ENCODE results near the gene LPP. TPM values are rescaled to one million over a fixed set of nuclear protein-coding genes. Genes with fewer than 3 reads are reported as not detected.

Gene LPP
- polyA plus RNA-seq, 3 donors: 14.1 to 23.2 (median 15.3) TPM

GRCh38 chr3:188473591-188474288 lies 319.8 kb downstream of the LPP start:
- no CpG with 5 or more reads among the region's 2 CpGs for WGBS (ENCODE audit: insufficient coverage)
- no peak overlapping the region for H3K4me3 ChIP-seq (replicated peaks in 1 of 3; ENCODE audit: low read depth in 2 of 3, low read length in 3 of 3)
- H3K27me3 ChIP-seq (ENCODE audit: control insufficient read depth in 2 of 2, insufficient read depth in 2 of 2, low read length in 2 of 2): no peaks in the 10 kb centered on the region
- H3K9ac ChIP-seq (ENCODE audit: insufficient read depth, low read length, poor library complexity, severe bottlenecking): no peak overlapping the region
- DNase-seq: no peak
- no peaks in the 10 kb centered on the region for H3K27me3 Mint-ChIP-seq (ENCODE audit: low read depth in 3 of 3)
- intact Hi-C loops (cut with micrococcal nuclease): no loop called here
- no peak overlapping the region for H3K27ac Mint-ChIP-seq
- H3K36me3 ChIP-seq (replicated peaks in 1 of 2; ENCODE audit: control insufficient read depth in 1 of 2, insufficient read depth in 2 of 2, low read length in 2 of 2): no peaks in the 10 kb centered on the region
- H3K9me3 Mint-ChIP-seq: peaks cover 0 to 5% (median 0%) of the 10 kb centered on the region in 7 donors
- H3K36me3 Mint-ChIP-seq: peaks cover 10 to 13% of the 10 kb centered on the region in 2 donors
- H3K79me2 ChIP-seq (ENCODE audit: insufficient read depth, low read length): no peaks in the 10 kb centered on the region
- no peak overlapping the region for H3K4me2 ChIP-seq (replicated peaks; ENCODE audit: extremely low read depth, low read length, poor library complexity, severe bottlenecking)
- no peak overlapping the region for H3K4me3 Mint-ChIP-seq
- no peak overlapping the region for H2AFZ ChIP-seq (ENCODE audit: insufficient read depth, low read depth, low read length, poor library complexity, severe bottlenecking)
- TF ChIP-seq, protein P1, sequence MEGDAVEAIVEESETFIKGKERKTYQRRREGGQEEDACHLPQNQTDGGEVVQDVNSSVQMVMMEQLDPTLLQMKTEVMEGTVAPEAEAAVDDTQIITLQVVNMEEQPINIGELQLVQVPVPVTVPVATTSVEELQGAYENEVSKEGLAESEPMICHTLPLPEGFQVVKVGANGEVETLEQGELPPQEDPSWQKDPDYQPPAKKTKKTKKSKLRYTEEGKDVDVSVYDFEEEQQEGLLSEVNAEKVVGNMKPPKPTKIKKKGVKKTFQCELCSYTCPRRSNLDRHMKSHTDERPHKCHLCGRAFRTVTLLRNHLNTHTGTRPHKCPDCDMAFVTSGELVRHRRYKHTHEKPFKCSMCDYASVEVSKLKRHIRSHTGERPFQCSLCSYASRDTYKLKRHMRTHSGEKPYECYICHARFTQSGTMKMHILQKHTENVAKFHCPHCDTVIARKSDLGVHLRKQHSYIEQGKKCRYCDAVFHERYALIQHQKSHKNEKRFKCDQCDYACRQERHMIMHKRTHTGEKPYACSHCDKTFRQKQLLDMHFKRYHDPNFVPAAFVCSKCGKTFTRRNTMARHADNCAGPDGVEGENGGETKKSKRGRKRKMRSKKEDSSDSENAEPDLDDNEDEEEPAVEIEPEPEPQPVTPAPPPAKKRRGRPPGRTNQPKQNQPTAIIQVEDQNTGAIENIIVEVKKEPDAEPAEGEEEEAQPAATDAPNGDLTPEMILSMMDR (IDR thresholded peaks at IDR 0.05): no peak
- no peaks in the 10 kb centered on the region for H3K9me3 ChIP-seq (replicated peaks in 1 of 2; ENCODE audit: control insufficient read depth in 1 of 2, insufficient read depth in 1 of 2, low read length in 2 of 2)
- H3K27ac ChIP-seq (ENCODE audit: low read depth in 1 of 2, low read length in 2 of 2): no peak overlapping the region
- H3K4me1 Mint-ChIP-seq: peaks cover 10% of the 10 kb centered on the region
- H3K4me1 ChIP-seq (ENCODE audit: control insufficient read depth in 1 of 2, insufficient read depth in 2 of 2, low read length in 2 of 2): peaks cover 0 to 2% of the 10 kb centered on the region in 2 donors
- no peaks in the 10 kb centered on the region for H4K20me1 ChIP-seq (ENCODE audit: insufficient read depth, low read length)

DNA sequence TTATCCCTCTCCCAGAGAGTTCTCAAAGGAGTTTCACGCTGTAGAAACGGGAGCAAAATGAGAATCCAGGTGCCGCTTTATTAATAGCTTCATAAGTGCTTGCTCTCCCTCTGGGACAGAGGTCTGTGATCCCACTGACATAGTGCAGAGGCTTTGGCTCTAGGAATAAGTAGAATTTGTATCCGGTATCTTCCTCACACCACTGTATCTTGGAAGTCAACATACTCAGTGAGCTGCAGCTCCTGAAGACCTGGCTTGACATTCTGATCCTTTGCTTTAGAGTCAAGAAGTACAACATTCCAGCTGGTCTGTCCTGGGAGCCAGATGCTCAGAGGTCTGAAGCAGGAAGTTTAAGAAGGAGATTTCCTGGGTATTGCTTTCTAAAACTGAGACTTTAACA lies 323.0 kb downstream of the LPP start:
- no peak overlapping the region for H2AFZ ChIP-seq (ENCODE audit: insufficient read depth, low read depth, low read length, poor library complexity, severe bottlenecking)
- Mint-ChIP-seq H3K9me3 (peaks cover under 1 to 9% (median 6%) of the 10 kb centered on the region in 7 donors), H3K27me3 (ENCODE audit: low read depth in 3 of 3) (no peaks in the 10 kb centered on the region), H3K36me3 (peaks cover 9 to 10% of the 10 kb centered on the region in 2 donors), H3K27ac (no peak overlapping the region), H3K4me1 (peaks cover 3% of the 10 kb centered on the region), H3K4me3 (no peak overlapping the region)
- WGBS (ENCODE audit: insufficient coverage): 100% methylated on average over 1 of the region's 4 CpGs
- H3K4me2 ChIP-seq (replicated peaks; ENCODE audit: extremely low read depth, low read length, poor library complexity, severe bottlenecking): no peak overlapping the region
- no peak overlapping the region for H3K27ac ChIP-seq (ENCODE audit: low read depth in 1 of 2, low read length in 2 of 2)
- no peaks in the 10 kb centered on the region for H3K27me3 ChIP-seq (ENCODE audit: control insufficient read depth in 2 of 2, insufficient read depth in 2 of 2, low read length in 2 of 2)
- no peak overlapping the region for H3K4me3 ChIP-seq (replicated peaks in 1 of 3; ENCODE audit: low read depth in 2 of 3, low read length in 3 of 3)
- no peaks in the 10 kb centered on the region for H4K20me1 ChIP-seq (ENCODE audit: insufficient read depth, low read length)
- H3K79me2 ChIP-seq (ENCODE audit: insufficient read depth, low read length): no peaks in the 10 kb centered on the region
- H3K9me3 ChIP-seq (replicated peaks in 1 of 2; ENCODE audit: control insufficient read depth in 1 of 2, insufficient read depth in 1 of 2, low read length in 2 of 2): peaks cover 0 to 2% of the 10 kb centered on the region in 2 donors
- H3K9ac ChIP-seq (ENCODE audit: insufficient read depth, low read length, poor library complexity, severe bottlenecking): no peak overlapping the region
- H3K36me3 ChIP-seq (replicated peaks in 1 of 2; ENCODE audit: control insufficient read depth in 1 of 2, insufficient read depth in 2 of 2, low read length in 2 of 2): no peaks in the 10 kb centered on the region
- DNase-seq: no peak
- TF ChIP-seq, protein P1 (IDR thresholded peaks at IDR 0.05): no peak
- intact Hi-C loops (cut with micrococcal nuclease): no loop called here
- no peaks in the 10 kb centered on the region for H3K4me1 ChIP-seq (ENCODE audit: control insufficient read depth in 1 of 2, insufficient read depth in 2 of 2, low read length in 2 of 2)

Measured in CD14-positive monocyte (primary cell).